Panc1 (cell line): ENCODE measurements around the gene PPM1F. TPM values are rescaled to one million over a fixed set of nuclear protein-coding genes. Genes with fewer than 3 reads are reported as not detected.

ENCODE experiments used
- ATAC-seq: fragments of 200-7000 bp; cut with Tn5 transposase; 2 replicates; pipeline ENCODE4 v1.9.1; 2020; ENCODE audit warnings: mild to moderate bottlenecking, moderate library complexity
- Bru-seq: library from RNA; stranded (reverse); fragments of 400-500 nt; gene quantifications from one replicate; lab custom pipeline; 2021; lab: Mats Ljungman, UMichigan
- BruChase-seq, 2 experiments: library from RNA; stranded (reverse); fragments of 400-500 nt; gene quantifications; one replicate each; lab custom pipeline; 2021; lab: Mats Ljungman, UMichigan
- BruUV-seq: library from RNA; stranded (reverse); fragments of 400-500 nt; replicated peaks from 2 replicates; lab custom pipeline; 2021; lab: Mats Ljungman, UMichigan
- CTCF ChIA-PET: fragments of 300-600 bp; sonication (Branson Sonifier 250); formaldehyde crosslinking; loops from one replicate; lab custom pipeline; 2022; ENCODE audit warnings: antibody characterized with exemption; lab: Charles Lee
- POLR2A ChIA-PET: fragments of 300-600 bp; sonication (Branson Sonifier 250); formaldehyde crosslinking; loops from one replicate; lab custom pipeline; 2022; ENCODE audit warnings: antibody characterized with exemption; lab: Charles Lee
- DNase-seq: peaks from one replicate; pipeline ENCODE4 v3.0.0-alpha.2; 2010; ENCODE audit warnings: low read depth, low spot score
- H3K27ac ChIP-seq: 2 replicates; pipeline ENCODE4 v1.5.1; 2011; ENCODE audit warnings: mild to moderate bottlenecking, low read length, inconsistent platforms
- H3K27me3 ChIP-seq: fragments of 200-500 bp; sonication (Bioruptor generic); 2 replicates; pipeline ENCODE4 v1.6.0; 2014; ENCODE audit warnings: low read length, inconsistent platforms; ENCODE audit not compliant: control insufficient read depth, insufficient read depth
- H3K36me3 ChIP-seq: fragments of 200-500 bp; sonication (Bioruptor generic); 2 replicates; pipeline ENCODE4 v1.5.1; 2014; ENCODE audit warnings: inconsistent platforms, mild to moderate bottlenecking, low read length, moderate library complexity; ENCODE audit not compliant: control insufficient read depth, insufficient read depth
- H3K4me1 ChIP-seq: 2 replicates; pipeline ENCODE4 v1.5.1; 2011; ENCODE audit warnings: inconsistent platforms, mild to moderate bottlenecking, low read length, moderate library complexity; ENCODE audit not compliant: control insufficient read depth, insufficient read depth
- H3K4me3 ChIP-seq, 2 experiments: 2 replicates each; pipeline ENCODE4 v1.5.1; 2011 to 2012; ENCODE audit warnings: low read depth in 2 of 2, low read length in 2 of 2, mild to moderate bottlenecking in 2 of 2, inconsistent platforms in 1 of 2, moderate library complexity in 1 of 2
- H3K9me3 ChIP-seq: fragments of 200-500 bp; sonication (Bioruptor generic); 2 replicates; pipeline ENCODE4 v1.5.1; 2014; ENCODE audit warnings: low read depth, mild to moderate bottlenecking, inconsistent platforms, low read length, moderate library complexity; ENCODE audit not compliant: control insufficient read depth, insufficient read depth
- POLR2AphosphoS5 ChIP-seq: IDR thresholded peaks from 2 replicates; pipeline ENCODE4 v1.6.1; 2012; ENCODE audit warnings: mild to moderate bottlenecking, low read depth, low read length, moderate library complexity
- SIN3A ChIP-seq: IDR thresholded peaks from 2 replicates; pipeline ENCODE4 v1.6.1; 2012; ENCODE audit warnings: low read depth, mild to moderate bottlenecking, low read length, moderate library complexity, borderline replicate concordance; ENCODE audit not compliant: insufficient read depth
- TCF7L2 ChIP-seq: IDR thresholded peaks from 2 replicates; pipeline ENCODE4 v1.6.1; 2011; ENCODE audit warnings: mild to moderate bottlenecking, low read depth, low read length, inconsistent platforms
- in situ Hi-C: cut with HindIII; loops from 2 replicates; pipeline ENCODE4 v1.10.0; 2016; ENCODE audit warnings: low sequenced_read_pairs, low pct_unique_long_range_greater_than_20kb
- intact Hi-C: fragments of 100-400 bp; cut with micrococcal nuclease; formaldehyde crosslinking; loops from one replicate; pipeline ENCODE4 v1.10.0; 2022; ENCODE audit not compliant: unreplicated experiment
- long read RNA-seq: library from polyadenylated mRNA; unstranded; transcript quantifications from one replicate; pipeline ENCODE4 v2.0.0, GENCODE V29; 2021; ENCODE audit not compliant: unreplicated experiment
- polyA plus RNA-seq: library from polyadenylated mRNA; unstranded; fragments of >200 nt; gene quantifications from one replicate; pipeline ENCODE4 v1.2.1, GENCODE V29; 2012; ENCODE audit warnings: missing spikeins; ENCODE audit not compliant: insufficient read length
- total RNA-seq: library from RNA; stranded (reverse); gene quantifications from one replicate; pipeline ENCODE4 v1.2.1, GENCODE V29; 2021; ENCODE audit not compliant: unreplicated experiment
- TF ChIP-seq, protein P1 (sequence below), 2 experiments: IDR thresholded peaks; 2 replicates each; pipeline ENCODE4 v1.6.1; 2011 to 2012; ENCODE audit warnings: low read depth in 2 of 2, control low read depth in 1 of 2, low read length in 1 of 2, mild to moderate bottlenecking in 1 of 2, moderate library complexity in 1 of 2; ENCODE audit not compliant: insufficient read depth in 1 of 2
- TF ChIP-seq, protein P2 (sequence below): fragments of 450-650 bp; IDR thresholded peaks from 2 replicates; pipeline ENCODE4 v1.5.1; 2017; ENCODE audit warnings: mild to moderate bottlenecking

Gene PPM1F, protein sequence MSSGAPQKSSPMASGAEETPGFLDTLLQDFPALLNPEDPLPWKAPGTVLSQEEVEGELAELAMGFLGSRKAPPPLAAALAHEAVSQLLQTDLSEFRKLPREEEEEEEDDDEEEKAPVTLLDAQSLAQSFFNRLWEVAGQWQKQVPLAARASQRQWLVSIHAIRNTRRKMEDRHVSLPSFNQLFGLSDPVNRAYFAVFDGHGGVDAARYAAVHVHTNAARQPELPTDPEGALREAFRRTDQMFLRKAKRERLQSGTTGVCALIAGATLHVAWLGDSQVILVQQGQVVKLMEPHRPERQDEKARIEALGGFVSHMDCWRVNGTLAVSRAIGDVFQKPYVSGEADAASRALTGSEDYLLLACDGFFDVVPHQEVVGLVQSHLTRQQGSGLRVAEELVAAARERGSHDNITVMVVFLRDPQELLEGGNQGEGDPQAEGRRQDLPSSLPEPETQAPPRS
- 28.9 TPM for total RNA-seq
- 27.9 TPM for polyA plus RNA-seq
- percentile 54 among the genes with signal in this experiment for Bru-seq, nascent RNA
- BruChase-seq, experiment 1, labeled RNA remaining after a 2-hour chase: percentile 64 among the genes with signal in this experiment
- BruChase-seq, experiment 2, labeled RNA remaining after a 6-hour chase: percentile 69 among the genes with signal in this experiment
- long read RNA-seq, full-length matches to known transcripts: 35 of 76 reads
- long read RNA-seq, partial matches to known transcripts: 5 of 76 reads
- long read RNA-seq, other reads (novel, unspliced or antisense): 36 of 76 reads

DNA sequence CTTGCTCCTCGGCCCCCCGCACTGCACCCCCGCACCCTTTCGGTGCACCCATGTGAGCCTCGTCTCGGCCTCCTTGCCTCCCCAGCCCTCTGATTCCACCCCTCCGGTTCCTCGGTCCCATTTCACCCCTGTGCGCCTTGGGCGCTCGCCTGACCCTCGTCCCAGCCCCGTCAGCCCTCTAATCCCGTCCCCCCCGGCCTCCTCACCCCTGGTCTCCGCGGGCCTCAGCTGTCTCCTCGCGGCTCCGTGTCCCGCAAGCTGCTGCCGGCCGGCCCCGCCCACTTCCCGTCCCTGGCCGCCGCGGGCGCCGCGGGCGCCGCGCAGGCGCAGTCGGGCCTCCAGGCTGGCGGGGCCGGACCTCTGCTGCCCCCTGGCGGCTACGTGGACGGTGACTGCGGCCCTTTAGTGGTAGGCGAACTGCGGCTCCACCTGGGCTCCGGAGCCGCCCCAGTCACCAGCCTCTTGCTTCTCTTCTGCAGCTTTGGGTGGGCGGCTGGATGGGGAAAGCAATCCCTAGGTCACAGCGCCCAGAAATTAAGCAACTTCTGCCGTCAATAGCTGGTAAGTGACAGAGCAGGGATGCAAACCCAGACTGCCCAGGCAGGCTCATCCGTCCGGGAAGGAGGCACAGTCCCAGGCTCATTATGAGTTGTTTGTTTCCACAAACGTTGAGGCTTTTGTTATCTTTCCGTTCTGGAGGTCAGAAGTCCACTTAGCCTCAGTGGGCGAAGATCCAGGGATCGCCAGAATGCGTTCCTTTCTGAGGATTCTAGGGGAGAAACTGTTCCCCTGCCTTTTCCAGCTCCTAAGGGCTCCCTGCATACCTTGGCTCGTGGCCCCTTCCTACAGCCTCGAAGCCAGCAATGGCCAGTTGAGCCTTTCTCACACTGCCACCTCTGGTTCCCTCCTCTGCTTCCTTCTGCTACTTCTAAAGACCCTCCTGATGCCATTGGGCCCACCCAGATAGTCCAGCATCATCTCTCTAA lies at the start of gene PPM1F:
Gene PPM1F (minus strand): TSS at position 263 of the 986 bp plus-strand sequence. CDS start 6,800 bp downstream, outside the sequence.
- in situ Hi-C loops: no loop called here
- intact Hi-C loops: no loop called here
- H3K9me3 ChIP-seq: no peaks in the 10 kb centered on the region
- no peaks in the 10 kb centered on the region for H3K27me3 ChIP-seq
- H3K36me3 ChIP-seq: no peaks in the 10 kb centered on the region; the same call in 1 of the 2 replicates
- peaks cover 4% of the 10 kb centered on the region; the same call in 1 of the 2 replicates for H3K4me1 ChIP-seq
- DNase-seq (no peak), ATAC-seq (peak; percentile 89)
- BruUV-seq: no TSS peak
- H3K27ac ChIP-seq: peak within 1 kb of the TSS; percentile 65
- TF ChIP-seq, protein P1, sequence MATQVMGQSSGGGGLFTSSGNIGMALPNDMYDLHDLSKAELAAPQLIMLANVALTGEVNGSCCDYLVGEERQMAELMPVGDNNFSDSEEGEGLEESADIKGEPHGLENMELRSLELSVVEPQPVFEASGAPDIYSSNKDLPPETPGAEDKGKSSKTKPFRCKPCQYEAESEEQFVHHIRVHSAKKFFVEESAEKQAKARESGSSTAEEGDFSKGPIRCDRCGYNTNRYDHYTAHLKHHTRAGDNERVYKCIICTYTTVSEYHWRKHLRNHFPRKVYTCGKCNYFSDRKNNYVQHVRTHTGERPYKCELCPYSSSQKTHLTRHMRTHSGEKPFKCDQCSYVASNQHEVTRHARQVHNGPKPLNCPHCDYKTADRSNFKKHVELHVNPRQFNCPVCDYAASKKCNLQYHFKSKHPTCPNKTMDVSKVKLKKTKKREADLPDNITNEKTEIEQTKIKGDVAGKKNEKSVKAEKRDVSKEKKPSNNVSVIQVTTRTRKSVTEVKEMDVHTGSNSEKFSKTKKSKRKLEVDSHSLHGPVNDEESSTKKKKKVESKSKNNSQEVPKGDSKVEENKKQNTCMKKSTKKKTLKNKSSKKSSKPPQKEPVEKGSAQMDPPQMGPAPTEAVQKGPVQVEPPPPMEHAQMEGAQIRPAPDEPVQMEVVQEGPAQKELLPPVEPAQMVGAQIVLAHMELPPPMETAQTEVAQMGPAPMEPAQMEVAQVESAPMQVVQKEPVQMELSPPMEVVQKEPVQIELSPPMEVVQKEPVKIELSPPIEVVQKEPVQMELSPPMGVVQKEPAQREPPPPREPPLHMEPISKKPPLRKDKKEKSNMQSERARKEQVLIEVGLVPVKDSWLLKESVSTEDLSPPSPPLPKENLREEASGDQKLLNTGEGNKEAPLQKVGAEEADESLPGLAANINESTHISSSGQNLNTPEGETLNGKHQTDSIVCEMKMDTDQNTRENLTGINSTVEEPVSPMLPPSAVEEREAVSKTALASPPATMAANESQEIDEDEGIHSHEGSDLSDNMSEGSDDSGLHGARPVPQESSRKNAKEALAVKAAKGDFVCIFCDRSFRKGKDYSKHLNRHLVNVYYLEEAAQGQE (IDR thresholded peaks at IDR 0.05; ENCODE audit: insufficient read depth in 1 of 2, low read depth in 2 of 2, low read length in 1 of 2): no peak
- no peak for TF ChIP-seq TCF7L2
- peak; percentile 37; the same call in 1 of the 2 replicates for TF ChIP-seq SIN3A
- TF ChIP-seq POLR2AphosphoS5: 0 out of 2 replicates have a peak, but pooled peaks have one; percentile 41
- TF ChIP-seq, protein P2, sequence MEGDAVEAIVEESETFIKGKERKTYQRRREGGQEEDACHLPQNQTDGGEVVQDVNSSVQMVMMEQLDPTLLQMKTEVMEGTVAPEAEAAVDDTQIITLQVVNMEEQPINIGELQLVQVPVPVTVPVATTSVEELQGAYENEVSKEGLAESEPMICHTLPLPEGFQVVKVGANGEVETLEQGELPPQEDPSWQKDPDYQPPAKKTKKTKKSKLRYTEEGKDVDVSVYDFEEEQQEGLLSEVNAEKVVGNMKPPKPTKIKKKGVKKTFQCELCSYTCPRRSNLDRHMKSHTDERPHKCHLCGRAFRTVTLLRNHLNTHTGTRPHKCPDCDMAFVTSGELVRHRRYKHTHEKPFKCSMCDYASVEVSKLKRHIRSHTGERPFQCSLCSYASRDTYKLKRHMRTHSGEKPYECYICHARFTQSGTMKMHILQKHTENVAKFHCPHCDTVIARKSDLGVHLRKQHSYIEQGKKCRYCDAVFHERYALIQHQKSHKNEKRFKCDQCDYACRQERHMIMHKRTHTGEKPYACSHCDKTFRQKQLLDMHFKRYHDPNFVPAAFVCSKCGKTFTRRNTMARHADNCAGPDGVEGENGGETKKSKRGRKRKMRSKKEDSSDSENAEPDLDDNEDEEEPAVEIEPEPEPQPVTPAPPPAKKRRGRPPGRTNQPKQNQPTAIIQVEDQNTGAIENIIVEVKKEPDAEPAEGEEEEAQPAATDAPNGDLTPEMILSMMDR: peak; percentile 94
- ChIA-PET CTCF (interaction anchor here (1.1 kb wide), 1 partner anchor 15 kb away, joined by 3 read pairs; no protein-coding TSS in a partner anchor), POLR2A (no interaction called here)
- H3K4me3 ChIP-seq: peak within 1 kb of the TSS; percentile 60 to 64
